Loucy (cell line): ENCODE results near the gene EVC.

Experiments
- CTCF ChIP-seq: fragments of 200-600 bp; sonication (generic); conservative IDR thresholded peaks from 2 replicates; pipeline ENCODE4 v1.5.1; 2014; ENCODE audit warnings: mild to moderate bottlenecking, antibody characterized with exemption, low read length
- EZH2phosphoT487 ChIP-seq: fragments of 200-600 bp; IDR thresholded peaks from 2 replicates; pipeline ENCODE4 v1.6.1; 2018; ENCODE audit warnings: antibody characterized with exemption, mild to moderate bottlenecking, moderate library complexity, borderline replicate concordance

- TF ChIP-seq CTCF: no peak
- TF ChIP-seq EZH2phosphoT487: no peak
Measured at GRCh38 chr4:5678977-5679376, 32.0 kb upstream of the EVC start.
